Uterus (tissue), 2 donors: ENCODE measurements around the gene STRBP.

Experiments used
- POLR2A ChIP-seq, 2 donors: fragments of 450-650 bp; IDR thresholded peaks; one replicate each; pipeline ENCODE4 v1.6.1; 2016; ENCODE audit warnings: antibody characterized with exemption in 2 of 2, mild to moderate bottlenecking in 1 of 2, moderate library complexity in 1 of 2
- TF ChIP-seq, protein P1 (sequence below), 4 experiments: fragments of 200-600 bp in 2 of 4; fragments of 450-650 bp in 2 of 4; sonication (generic) in 2 of 4; IDR thresholded peaks; one replicate each; pipeline ENCODE4 v1.5.1; 2016 to 2019; ENCODE audit warnings: antibody characterized with exemption in 4 of 4, mild to moderate bottlenecking in 2 of 4, moderate library complexity in 1 of 4

DNA sequence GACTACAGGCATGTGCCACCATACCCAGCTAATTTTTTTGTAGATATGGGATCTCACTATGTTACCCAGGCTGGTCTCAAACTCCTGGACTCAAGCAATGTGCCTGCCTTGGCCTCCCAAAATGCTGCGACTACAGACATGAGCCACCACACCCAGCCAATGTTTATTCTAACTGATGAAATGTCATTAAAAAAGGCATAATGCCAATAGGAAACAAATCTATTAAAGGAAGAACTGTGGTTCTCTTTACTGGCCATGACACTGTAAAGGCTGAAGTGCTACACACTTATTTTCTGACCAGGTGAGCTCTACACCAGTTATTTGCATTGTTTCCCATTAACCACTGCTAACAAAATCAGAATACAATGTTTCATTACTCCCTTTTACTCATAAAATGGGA, 106.0 kb downstream of the STRBP start:
- TF ChIP-seq, protein P1, sequence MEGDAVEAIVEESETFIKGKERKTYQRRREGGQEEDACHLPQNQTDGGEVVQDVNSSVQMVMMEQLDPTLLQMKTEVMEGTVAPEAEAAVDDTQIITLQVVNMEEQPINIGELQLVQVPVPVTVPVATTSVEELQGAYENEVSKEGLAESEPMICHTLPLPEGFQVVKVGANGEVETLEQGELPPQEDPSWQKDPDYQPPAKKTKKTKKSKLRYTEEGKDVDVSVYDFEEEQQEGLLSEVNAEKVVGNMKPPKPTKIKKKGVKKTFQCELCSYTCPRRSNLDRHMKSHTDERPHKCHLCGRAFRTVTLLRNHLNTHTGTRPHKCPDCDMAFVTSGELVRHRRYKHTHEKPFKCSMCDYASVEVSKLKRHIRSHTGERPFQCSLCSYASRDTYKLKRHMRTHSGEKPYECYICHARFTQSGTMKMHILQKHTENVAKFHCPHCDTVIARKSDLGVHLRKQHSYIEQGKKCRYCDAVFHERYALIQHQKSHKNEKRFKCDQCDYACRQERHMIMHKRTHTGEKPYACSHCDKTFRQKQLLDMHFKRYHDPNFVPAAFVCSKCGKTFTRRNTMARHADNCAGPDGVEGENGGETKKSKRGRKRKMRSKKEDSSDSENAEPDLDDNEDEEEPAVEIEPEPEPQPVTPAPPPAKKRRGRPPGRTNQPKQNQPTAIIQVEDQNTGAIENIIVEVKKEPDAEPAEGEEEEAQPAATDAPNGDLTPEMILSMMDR (IDR thresholded peaks at IDR 0.05): no peak
- no peak for TF ChIP-seq POLR2A (IDR thresholded peaks at IDR 0.05)
